Nephron (organoid): ENCODE results near the gene RFESD.

Experiments
- H3K27ac Mint-ChIP-seq, 3 experiments: 2 replicates each; pipeline ENCODE4 v1.8.0; 2020; ENCODE audit warnings: mixed read lengths in 3 of 3, mild to moderate bottlenecking in 2 of 3, moderate library complexity in 1 of 3
- H3K27me3 Mint-ChIP-seq: 2 replicates; pipeline ENCODE4 v1.8.0; 2021; ENCODE audit warnings: low read depth, mild to moderate bottlenecking, moderate library complexity, mixed read lengths
- H3K36me3 Mint-ChIP-seq: 2 replicates; pipeline ENCODE4 v1.8.0; 2020; ENCODE audit warnings: low read depth, mixed read lengths
- H3K4me1 Mint-ChIP-seq: 2 replicates; pipeline ENCODE4 v1.8.0; 2020; ENCODE audit warnings: mixed read lengths
- H3K4me3 Mint-ChIP-seq, 3 experiments: 2 replicates each; pipeline ENCODE4 v1.8.0; 2020; ENCODE audit warnings: mild to moderate bottlenecking in 3 of 3, mixed read lengths in 3 of 3, moderate library complexity in 2 of 3
- H3K9me3 Mint-ChIP-seq: 2 replicates; pipeline ENCODE4 v1.8.0; 2020; ENCODE audit warnings: mixed read lengths
- TF ChIP-seq, protein P1 (sequence below), 3 experiments: fragments of 200-600 bp; sonication (generic); IDR thresholded peaks; one replicate each; pipeline ENCODE4 v1.5.0; 2021; ENCODE audit warnings: antibody characterized with exemption in 3 of 3; ENCODE audit not compliant: unreplicated experiment in 3 of 3

The RFESD gene

GRCh38 chr5:95646569-95647431 lies at the start of gene RFESD:
Gene RFESD, plus strand, starts transcription at chr5:95646777. Its CDS starts 5,495 bp downstream, at chr5:95652272.
- H3K27me3 Mint-ChIP-seq = peaks cover 3% of the 10 kb centered on the region
- H3K27ac Mint-ChIP-seq = peak within 1 kb of the TSS; percentile 82 to 95 (median 94)
- H3K36me3 Mint-ChIP-seq = no peaks in the 10 kb centered on the region
- TF ChIP-seq, protein P1, sequence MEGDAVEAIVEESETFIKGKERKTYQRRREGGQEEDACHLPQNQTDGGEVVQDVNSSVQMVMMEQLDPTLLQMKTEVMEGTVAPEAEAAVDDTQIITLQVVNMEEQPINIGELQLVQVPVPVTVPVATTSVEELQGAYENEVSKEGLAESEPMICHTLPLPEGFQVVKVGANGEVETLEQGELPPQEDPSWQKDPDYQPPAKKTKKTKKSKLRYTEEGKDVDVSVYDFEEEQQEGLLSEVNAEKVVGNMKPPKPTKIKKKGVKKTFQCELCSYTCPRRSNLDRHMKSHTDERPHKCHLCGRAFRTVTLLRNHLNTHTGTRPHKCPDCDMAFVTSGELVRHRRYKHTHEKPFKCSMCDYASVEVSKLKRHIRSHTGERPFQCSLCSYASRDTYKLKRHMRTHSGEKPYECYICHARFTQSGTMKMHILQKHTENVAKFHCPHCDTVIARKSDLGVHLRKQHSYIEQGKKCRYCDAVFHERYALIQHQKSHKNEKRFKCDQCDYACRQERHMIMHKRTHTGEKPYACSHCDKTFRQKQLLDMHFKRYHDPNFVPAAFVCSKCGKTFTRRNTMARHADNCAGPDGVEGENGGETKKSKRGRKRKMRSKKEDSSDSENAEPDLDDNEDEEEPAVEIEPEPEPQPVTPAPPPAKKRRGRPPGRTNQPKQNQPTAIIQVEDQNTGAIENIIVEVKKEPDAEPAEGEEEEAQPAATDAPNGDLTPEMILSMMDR (IDR thresholded peaks at IDR 0.05; ENCODE audit: unreplicated experiment in 3 of 3) = peak; percentile 25 to 35 (median 32)
- H3K9me3 Mint-ChIP-seq = no peaks in the 10 kb centered on the region
- H3K4me1 Mint-ChIP-seq = no peaks in the 10 kb centered on the region
- H3K4me3 Mint-ChIP-seq = peak within 1 kb of the TSS; percentile 83 to 89 (median 86)

GRCh38 chr5:95599252-95599651 lies 47.3 kb upstream of the RFESD start:
- Mint-ChIP-seq H3K9me3 (no peaks in the 10 kb centered on the region), H3K27ac (no peak overlapping the region), H3K4me1 (no peaks in the 10 kb centered on the region), H3K36me3 (peaks cover 23% of the 10 kb centered on the region), H3K4me3 (no peak overlapping the region), H3K27me3 (no peaks in the 10 kb centered on the region)
- TF ChIP-seq, protein P1 (IDR thresholded peaks at IDR 0.05; ENCODE audit: unreplicated experiment in 3 of 3) = no peak

GRCh38 chr5:95600557-95600956 lies 46.0 kb upstream of the RFESD start:
- Mint-ChIP-seq H3K4me1 (no peaks in the 10 kb centered on the region), H3K27ac (no peak overlapping the region), H3K36me3 (peaks cover 26% of the 10 kb centered on the region), H3K9me3 (no peaks in the 10 kb centered on the region), H3K4me3 (no peak overlapping the region), H3K27me3 (no peaks in the 10 kb centered on the region)
- TF ChIP-seq, protein P1 (IDR thresholded peaks at IDR 0.05; ENCODE audit: unreplicated experiment in 3 of 3) = no peak

- Mint-ChIP-seq H3K36me3 (peaks cover 16% of the 10 kb centered on the region), H3K4me1 (no peaks in the 10 kb centered on the region), H3K27me3 (no peaks in the 10 kb centered on the region), H3K27ac (no peak overlapping the region), H3K4me3 (no peak overlapping the region), H3K9me3 (no peaks in the 10 kb centered on the region)
- TF ChIP-seq, protein P1 (IDR thresholded peaks at IDR 0.05; ENCODE audit: unreplicated experiment in 3 of 3) = no peak
These were observed 40.8 kb upstream of the RFESD start for GRCh38 chr5:95605786-95606185.

DNA sequence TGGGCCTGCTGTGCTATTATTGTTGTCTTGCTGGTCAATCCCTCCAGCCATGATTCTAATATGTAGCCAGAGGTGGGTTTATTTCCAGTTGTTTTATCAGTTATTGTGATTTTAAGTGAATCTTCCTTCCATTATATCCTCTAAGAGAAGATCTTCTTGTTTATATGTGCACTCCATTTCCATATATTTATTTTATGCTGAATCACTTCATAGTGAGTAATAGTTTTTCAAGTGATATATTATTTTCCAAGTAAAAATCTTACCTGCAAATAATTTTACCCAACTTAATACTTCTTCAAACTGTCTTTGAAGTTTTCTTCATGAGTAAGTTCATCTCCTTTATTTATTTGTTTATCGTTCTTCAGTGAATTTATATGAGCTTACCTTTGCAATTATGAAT lies 40.2 kb upstream of the RFESD start:
- Mint-ChIP-seq H3K4me1 (no peaks in the 10 kb centered on the region), H3K4me3 (no peak overlapping the region), H3K27me3 (no peaks in the 10 kb centered on the region), H3K27ac (no peak overlapping the region), H3K9me3 (no peaks in the 10 kb centered on the region), H3K36me3 (peaks cover 11% of the 10 kb centered on the region)
- TF ChIP-seq, protein P1 (IDR thresholded peaks at IDR 0.05; ENCODE audit: unreplicated experiment in 3 of 3) = no peak

GRCh38 chr5:95609711-95610110 lies 36.9 kb upstream of the RFESD start:
- Mint-ChIP-seq H3K27ac (no peak overlapping the region), H3K4me1 (no peaks in the 10 kb centered on the region), H3K36me3 (peaks cover 6% of the 10 kb centered on the region), H3K9me3 (peaks cover 15% of the 10 kb centered on the region), H3K4me3 (no peak overlapping the region), H3K27me3 (peaks cover 3% of the 10 kb centered on the region)
- TF ChIP-seq, protein P1 (IDR thresholded peaks at IDR 0.05; ENCODE audit: unreplicated experiment in 3 of 3) = no peak
